ENCODE results near the gene GMPR2.
A peak's percentile ranks its signal among the peaks of the same experiment; 100 is the strongest.
"Not testable (repeated sequence)": the region's sequence is repeated elsewhere in the genome, so short reads cannot be mapped to it uniquely, and the experiment has no call there.

The GMPR2 gene

GRCh38 chr14:24232121-24232644 lies 546 bp upstream of the GMPR2 start, which contains the start of gene NEDD8:
Gene NEDD8 (minus strand): TSS chr14:24232367. CDS start chr14:24232267, 100 bp downstream.
- peak; percentile 93 for DNase-seq

GRCh38 chr14:24233538-24233866 lies 773 bp downstream of the GMPR2 start:
- DNase-seq = no peak

GRCh38 chr14:24234095-24235005 lies 1.6 kb downstream of the GMPR2 start:
- DNase-seq = no peak

GRCh38 chr14:24235804-24236688 lies 3.3 kb downstream of the GMPR2 start:
- DNase-seq = no peak

GRCh38 chr14:24236689-24237462 lies 4.1 kb downstream of the GMPR2 start:
- no peak for DNase-seq

GRCh38 chr14:24237463-24237955 lies 4.8 kb downstream of the GMPR2 start:
- no peak for DNase-seq

GRCh38 chr14:24238123-24238522 lies 5.4 kb downstream of the GMPR2 start:
- no peak for DNase-seq

- no peak for DNase-seq
Measured at GRCh38 chr14:24238527-24239037, 5.9 kb downstream of the GMPR2 start.

GRCh38 chr14:24240110-24240918 lies 7.6 kb downstream of the GMPR2 start:
- no peak for DNase-seq

GRCh38 chr14:24241829-24242443 lies 9.2 kb downstream of the GMPR2 start:
- peak; percentile 94 for DNase-seq

- no peak for DNase-seq
Measured at GRCh38 chr14:24243336-24243836, 10.7 kb downstream of the GMPR2 start.

GRCh38 chr14:24245350-24245749 lies 12.6 kb downstream of the GMPR2 start:
- not testable (repeated sequence) for DNase-seq

- DNase-seq = peak; percentile 21
Measured at GRCh38 chr14:24246765-24247212, 14.1 kb downstream of the GMPR2 start.

GRCh38 chr14:24247422-24247821 lies 14.7 kb downstream of the GMPR2 start:
- no peak for DNase-seq

GRCh38 chr14:24249230-24250021 lies 16.7 kb downstream of the GMPR2 start:
- no peak for DNase-seq

- DNase-seq = no peak
Measured at GRCh38 chr14:24250354-24250753, 17.6 kb downstream of the GMPR2 start.

GRCh38 chr14:24251880-24252288 lies 19.2 kb downstream of the GMPR2 start:
- DNase-seq = no peak

- DNase-seq = no peak
Measured at GRCh38 chr14:24252289-24253124, 19.8 kb downstream of the GMPR2 start.

GRCh38 chr14:24253936-24254335 lies 21.2 kb downstream of the GMPR2 start:
- no peak for DNase-seq
